Islet precursor cell (in vitro differentiated cells): ENCODE data around the gene ZDHHC22.

Experiments
- DNase-seq: peaks from one replicate; pipeline ENCODE4 v3.0.0-alpha.2; 2018

Gene ZDHHC22

GRCh38 chr14:77155083-77155482, 13.5 kb upstream of the ZDHHC22 start:
- DNase-seq: no peak

DNA sequence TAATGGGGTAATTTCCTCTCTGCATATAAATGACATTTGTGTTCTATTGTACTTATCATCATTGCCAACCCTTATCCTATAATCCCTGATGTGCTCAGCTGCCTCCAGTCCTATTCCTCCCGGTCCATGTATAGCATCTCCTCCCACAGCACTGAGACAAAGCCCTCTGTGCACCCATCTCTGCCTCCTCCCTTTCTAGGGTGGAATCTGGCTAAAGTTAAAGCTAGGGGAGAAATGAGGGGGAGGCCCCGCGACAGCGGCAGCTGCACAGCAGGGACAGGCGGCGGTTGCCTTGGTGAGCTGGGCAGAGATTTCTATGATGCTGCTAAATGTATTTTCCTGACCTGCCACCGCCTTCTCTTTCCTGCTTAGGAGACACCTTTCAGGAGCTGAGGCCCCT, 12.8 kb upstream of the ZDHHC22 start:
- peak; percentile 15 for DNase-seq

DNA sequence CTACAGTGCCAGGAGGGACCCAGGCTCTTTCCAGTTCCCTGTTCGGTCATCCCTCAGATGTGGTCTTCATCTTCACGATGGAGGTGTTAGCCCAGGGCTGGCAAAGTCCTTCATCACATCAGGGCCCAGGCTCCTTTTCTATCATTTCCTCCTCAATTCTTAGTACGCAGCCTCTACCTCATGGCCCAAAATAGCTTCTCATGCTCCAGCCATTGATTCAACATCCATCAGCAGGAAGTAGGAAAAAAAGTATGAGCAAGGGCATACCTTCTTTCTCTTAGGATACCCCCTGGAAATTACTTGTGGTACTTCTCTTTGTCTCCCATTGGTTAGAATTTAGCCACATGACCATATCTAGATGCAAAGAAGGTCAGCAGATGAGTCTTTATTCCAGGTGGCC, 12.2 kb upstream of the ZDHHC22 start:
- no peak for DNase-seq

- peak; percentile 7 for DNase-seq
Observed at GRCh38 chr14:77151918-77152588, 10.5 kb upstream of the ZDHHC22 start.

DNA sequence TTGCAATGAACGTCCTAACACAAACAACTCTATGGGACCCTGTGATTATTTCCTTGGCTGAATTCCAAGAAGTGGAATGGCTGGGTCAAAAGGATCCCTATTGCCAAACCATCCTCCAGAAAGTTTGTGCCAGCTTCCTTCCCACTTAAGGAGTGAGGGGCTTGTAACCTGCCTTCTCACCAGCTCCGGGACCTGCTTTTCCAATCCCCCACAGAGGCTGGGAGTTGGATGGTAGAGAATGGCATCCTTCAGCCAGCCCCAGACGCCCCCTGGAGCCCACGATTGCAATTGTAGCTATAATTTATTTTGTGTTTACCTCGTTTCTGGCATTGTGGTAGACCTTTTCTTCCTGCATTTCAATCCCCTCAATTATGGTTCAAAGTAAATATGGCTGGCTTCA, 9.7 kb upstream of the ZDHHC22 start:
- DNase-seq: peak; percentile 65

GRCh38 chr14:77148510-77149231, 7.1 kb upstream of the ZDHHC22 start:
- peak; percentile 27 for DNase-seq

GRCh38 chr14:77145975-77146740, 4.6 kb upstream of the ZDHHC22 start:
- peak; percentile 50 for DNase-seq

- no peak for DNase-seq
Observed at GRCh38 chr14:77144412-77145115, 3.0 kb upstream of the ZDHHC22 start.

DNA sequence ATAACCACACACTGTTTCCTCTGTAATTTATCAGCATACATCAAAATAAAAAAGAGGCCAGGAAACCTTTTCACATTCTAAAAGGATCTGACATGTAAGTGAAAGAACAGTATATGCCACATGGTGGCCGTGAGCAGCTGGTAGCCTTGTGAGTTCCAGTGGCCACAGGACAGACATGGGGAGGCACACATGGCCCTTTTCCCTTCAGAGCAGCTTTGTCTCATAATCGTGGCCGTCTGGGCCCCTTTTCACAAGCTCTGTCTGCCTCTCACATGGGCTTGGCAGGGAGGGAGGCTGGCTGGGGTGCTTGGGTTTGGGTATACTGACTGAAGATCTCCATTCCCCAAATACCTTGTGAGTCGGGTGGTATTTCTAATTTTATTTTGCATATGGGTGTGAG, 1.5 kb upstream of the ZDHHC22 start:
- no peak for DNase-seq

DNA sequence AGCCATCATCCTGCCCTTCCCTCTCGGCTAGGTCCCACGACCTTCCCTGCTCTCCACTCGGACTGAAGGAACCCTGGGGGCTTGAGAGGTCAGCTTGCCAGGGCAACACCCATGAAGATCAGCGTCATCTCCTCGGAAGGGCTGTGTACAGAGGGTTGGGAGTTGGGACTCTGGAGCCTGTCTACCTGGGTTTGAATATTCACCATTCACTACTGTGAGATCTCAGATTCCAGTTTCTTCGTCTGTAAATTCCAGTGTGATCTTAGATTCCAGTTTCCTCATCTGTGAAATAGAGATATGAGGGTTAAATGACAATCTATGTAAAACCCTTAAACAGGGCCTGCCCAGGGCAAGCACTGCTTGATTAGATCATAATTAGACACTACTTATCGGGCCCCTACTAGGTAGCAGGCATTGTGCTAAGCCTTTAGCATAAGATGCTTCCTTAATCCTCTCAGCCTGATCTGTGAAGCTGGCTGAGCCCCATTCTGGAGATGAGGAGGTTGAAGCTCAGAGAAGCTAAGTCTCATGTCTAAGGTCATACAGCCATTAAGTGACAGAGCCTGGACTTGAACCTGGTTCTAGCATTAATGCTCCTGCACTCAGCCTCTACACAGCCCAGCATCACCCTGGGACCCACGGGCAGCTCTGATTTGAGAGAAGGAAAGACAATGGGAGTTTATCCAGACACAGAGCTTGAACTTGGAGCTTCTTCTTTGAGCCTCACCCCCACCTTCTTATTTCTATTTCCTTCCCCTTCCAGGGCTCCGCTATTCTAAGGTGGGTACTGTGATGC, 612 bp upstream of the ZDHHC22 start:
- no peak for DNase-seq

- DNase-seq: no peak
Observed at GRCh38 chr14:77140359-77141213, 1.0 kb downstream of the ZDHHC22 start.

DNA sequence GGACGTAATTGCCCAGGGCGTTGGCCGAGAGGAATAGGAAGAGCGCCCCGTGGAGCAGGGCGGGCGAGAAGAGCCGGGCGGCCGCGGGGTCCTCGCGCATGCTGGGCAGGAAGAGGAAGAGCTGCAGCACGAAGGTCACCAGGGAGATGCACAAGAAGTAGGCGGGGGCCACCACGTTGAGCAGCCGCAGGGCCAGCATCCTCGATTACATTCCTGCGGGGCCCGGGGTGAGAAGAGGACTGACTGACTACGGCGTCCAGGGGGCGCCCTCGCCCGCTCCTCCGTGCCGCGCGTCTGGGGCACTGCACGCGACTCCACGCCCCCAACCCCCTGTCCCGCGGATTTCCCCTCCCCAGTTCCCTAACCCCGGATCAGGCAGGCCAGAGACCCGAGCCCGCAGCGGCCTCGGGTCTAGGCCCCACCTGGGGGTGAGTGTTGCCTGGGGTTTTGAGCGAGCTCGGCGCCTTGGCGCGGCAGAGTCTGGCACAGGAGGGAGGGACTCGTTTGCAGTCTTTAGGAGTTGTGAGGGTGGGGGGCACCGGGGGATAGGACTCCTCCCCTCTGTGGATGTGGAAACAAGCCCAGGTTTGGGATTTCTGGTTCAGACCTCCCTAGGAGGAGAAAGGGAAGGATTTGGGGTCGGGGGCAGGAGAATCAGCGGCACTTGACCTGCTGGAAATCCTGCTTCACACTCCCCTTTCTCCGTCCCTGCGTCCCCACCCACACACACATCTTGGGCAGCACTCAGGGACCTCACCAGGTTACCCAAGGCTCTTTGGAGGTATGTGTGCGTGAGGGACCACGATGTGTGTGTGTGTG, 1.8 kb downstream of the ZDHHC22 start:
- peak; percentile 89 for DNase-seq

GRCh38 chr14:77139022-77139421, 2.6 kb downstream of the ZDHHC22 start:
- no peak for DNase-seq

GRCh38 chr14:77133720-77134338, 7.8 kb downstream of the ZDHHC22 start:
- peak; percentile 91 for DNase-seq

DNA sequence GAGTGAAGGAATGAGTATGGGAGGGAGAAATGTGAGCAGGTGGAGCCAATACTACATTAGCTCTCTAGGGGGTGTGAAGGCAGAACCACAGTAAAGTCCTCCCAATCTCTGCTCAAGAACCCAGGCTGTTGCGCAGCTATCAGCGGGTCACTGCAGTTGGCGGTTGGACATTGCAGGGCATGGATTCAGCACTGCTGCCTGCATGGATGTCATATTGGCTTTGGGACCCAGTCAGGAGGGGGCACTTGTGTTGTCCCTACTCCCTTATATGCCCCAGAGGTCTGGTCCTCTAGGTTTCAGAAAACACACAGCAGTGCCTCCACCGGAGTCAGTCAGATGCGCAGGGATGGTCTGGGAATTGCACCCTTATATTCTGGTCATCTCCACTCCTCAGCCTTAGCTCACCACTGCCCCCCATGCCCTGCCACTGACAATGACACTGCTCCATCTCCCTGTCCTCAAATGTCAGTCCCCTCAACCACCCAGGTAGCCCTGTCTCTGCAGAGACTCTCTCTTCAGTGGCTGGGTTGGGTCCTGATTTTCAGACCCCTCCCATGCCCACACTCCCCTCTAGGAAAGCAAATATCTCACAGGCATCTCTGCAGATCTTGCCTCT, 9.6 kb downstream of the ZDHHC22 start:
- DNase-seq: no peak

DNA sequence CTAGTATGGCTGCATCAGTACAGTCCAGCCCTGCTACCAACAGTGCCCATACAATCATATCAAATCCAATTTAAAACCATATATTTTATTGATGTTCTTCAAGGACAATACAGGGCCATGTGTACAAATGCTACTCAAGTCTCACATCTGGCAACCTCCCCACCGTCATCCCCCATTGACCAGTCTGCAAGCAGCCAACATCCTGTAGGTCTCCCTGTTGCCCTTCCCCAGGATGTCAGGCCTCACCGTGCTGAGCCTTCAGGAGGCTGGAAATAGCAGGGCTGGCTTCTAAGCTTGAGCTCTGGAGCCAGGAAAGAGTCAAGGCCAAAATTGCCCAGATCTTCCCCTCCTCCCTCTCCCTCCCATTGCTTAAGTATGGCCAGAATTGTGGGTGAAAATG, 10.4 kb downstream of the ZDHHC22 start:
- no peak for DNase-seq

GRCh38 chr14:77130386-77130785, 11.2 kb downstream of the ZDHHC22 start:
- no peak for DNase-seq

DNA sequence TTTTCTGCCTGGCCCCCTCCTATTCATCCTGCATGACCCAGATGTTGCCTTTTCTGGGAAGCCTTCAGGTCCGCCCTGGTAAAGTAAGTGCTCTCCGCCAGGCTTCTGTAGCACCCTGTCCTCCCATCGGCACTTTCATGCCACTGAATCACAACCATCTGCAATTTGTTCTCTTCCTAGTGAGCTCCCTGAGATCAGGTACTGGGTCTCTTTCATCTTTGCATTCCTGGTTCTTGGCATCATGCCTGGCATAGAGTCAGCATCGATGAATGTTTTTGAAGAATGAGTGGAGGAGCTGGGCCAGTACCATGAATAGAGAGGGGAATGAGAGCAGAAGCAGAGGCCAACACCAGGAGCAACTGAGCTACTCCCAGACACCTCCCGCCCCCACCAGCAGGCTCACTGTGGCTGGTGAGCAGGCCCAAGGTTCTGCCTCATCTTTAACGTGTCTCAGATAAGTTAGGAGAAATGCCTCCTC, 13.1 kb downstream of the ZDHHC22 start:
- DNase-seq: no peak

DNA sequence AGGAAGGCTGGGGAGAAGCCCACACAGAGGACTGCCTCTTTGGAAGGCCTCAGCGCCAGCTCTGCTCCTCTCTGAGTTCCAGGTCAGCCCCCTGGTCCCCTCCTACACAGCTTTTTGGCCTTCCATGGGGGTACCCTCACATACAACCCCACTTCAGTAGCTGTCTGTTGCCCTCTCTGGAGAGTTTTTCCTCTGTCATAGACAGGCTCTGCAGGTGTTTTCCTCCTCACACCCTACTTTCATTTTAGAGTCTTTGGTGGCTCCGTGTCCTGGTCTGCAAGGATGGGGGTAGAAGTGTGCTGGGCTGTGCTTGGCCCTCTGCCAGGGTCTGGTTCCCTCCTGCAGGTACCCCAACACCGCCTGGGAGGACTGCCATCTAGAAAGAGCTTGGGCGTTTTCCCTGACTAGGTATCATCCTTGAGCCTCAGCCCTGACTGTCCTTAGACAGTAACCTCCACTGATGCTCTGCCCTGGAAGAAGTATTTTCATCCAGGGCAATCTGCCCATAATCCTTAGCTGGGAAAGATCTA, 15.1 kb downstream of the ZDHHC22 start:
- no peak for DNase-seq
